Adrenal gland (tissue), 5 donors: ENCODE data around the gene GPR25.

Experiments used
- POLR2A ChIP-seq, 2 donors: fragments of 450-650 bp; IDR thresholded peaks; one replicate each; pipeline ENCODE4 v1.6.1; 2017; ENCODE audit warnings: antibody characterized with exemption in 2 of 2, mild to moderate bottlenecking in 2 of 2, moderate library complexity in 1 of 2
- TF ChIP-seq, protein P1 (sequence below), 6 experiments: fragments of 450-650 bp in 4 of 6; fragments of 200-600 bp in 2 of 6; sonication (generic) in 1 of 6; IDR thresholded peaks; 1 replicate in 5 of 6; 2 replicates in 1 of 6; pipeline versions ENCODE4 v1.5.1 to v1.8.0; 2016 to 2021; ENCODE audit warnings: antibody characterized with exemption in 6 of 6, mild to moderate bottlenecking in 2 of 6, moderate library complexity in 1 of 6
- donor health status: DM: no; HTN: no; CAD: no.

DNA sequence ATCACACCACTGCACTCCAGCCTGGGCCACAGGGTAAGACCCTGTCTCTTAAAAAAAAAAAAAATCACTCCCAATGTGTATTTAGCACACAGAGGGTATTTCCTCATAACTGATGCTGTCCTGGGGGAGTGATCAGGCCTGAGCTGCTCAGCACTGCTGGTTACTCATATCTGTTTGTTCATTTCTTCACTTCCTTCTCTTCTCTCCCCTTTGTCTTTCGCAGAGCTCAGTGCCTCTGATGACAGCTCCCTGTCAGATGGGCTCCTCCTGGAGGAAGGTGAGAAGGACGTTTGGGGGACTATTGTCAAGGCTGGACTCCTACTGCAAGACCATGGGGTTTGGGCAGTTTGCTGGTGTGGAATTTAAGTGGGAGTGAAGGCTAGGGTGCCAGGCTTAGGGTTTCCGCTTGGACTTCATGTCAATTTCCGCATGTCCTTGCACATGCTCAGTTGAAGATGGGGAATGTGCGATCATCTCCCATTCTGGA lies 34.9 kb downstream of the GPR25 start:
- TF ChIP-seq, protein P1, sequence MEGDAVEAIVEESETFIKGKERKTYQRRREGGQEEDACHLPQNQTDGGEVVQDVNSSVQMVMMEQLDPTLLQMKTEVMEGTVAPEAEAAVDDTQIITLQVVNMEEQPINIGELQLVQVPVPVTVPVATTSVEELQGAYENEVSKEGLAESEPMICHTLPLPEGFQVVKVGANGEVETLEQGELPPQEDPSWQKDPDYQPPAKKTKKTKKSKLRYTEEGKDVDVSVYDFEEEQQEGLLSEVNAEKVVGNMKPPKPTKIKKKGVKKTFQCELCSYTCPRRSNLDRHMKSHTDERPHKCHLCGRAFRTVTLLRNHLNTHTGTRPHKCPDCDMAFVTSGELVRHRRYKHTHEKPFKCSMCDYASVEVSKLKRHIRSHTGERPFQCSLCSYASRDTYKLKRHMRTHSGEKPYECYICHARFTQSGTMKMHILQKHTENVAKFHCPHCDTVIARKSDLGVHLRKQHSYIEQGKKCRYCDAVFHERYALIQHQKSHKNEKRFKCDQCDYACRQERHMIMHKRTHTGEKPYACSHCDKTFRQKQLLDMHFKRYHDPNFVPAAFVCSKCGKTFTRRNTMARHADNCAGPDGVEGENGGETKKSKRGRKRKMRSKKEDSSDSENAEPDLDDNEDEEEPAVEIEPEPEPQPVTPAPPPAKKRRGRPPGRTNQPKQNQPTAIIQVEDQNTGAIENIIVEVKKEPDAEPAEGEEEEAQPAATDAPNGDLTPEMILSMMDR (IDR thresholded peaks at IDR 0.05) = no peak
- TF ChIP-seq POLR2A (IDR thresholded peaks at IDR 0.05) = no peak
